ENCODE data around the gene C17orf78.
"Not testable (repeated sequence)": the region's sequence is repeated elsewhere in the genome, so short reads cannot be mapped to it uniquely, and the experiment has no call there.

The C17orf78 gene

DNA sequence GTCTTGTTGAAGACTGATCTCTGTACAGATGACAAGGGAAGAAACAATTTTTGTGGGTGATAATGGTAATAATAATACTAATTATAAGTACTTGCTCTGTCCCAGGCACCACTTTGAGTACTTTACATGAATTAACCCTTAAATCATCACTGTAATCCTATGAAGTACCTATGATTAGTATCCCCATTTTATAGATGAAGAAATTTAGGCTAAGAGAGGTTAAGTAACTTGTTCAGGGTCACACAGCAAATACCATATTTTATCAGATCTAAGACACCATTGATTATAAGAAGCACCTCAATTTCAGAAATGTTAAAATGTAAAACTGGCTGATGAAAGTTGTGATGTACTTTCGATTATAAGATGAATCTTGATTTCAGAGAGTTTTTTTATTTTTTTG is 49.5 kb downstream of the C17orf78 start:
- TF ChIP-seq, protein P1, sequence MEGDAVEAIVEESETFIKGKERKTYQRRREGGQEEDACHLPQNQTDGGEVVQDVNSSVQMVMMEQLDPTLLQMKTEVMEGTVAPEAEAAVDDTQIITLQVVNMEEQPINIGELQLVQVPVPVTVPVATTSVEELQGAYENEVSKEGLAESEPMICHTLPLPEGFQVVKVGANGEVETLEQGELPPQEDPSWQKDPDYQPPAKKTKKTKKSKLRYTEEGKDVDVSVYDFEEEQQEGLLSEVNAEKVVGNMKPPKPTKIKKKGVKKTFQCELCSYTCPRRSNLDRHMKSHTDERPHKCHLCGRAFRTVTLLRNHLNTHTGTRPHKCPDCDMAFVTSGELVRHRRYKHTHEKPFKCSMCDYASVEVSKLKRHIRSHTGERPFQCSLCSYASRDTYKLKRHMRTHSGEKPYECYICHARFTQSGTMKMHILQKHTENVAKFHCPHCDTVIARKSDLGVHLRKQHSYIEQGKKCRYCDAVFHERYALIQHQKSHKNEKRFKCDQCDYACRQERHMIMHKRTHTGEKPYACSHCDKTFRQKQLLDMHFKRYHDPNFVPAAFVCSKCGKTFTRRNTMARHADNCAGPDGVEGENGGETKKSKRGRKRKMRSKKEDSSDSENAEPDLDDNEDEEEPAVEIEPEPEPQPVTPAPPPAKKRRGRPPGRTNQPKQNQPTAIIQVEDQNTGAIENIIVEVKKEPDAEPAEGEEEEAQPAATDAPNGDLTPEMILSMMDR (conservative IDR thresholded peaks at IDR 0.05; ENCODE audit: low read length): no peak
- H3K4me3 ChIP-seq (ENCODE audit: low read length): no peak overlapping the region

GRCh38 chr17:37429039-37429438 is 53.3 kb downstream of the C17orf78 start:
- H3K4me3 ChIP-seq (ENCODE audit: low read length): no peak overlapping the region
- no peak for DNase-seq (ENCODE audit: low read depth)
- TF ChIP-seq, protein P1 (conservative IDR thresholded peaks at IDR 0.05; ENCODE audit: low read length): no peak

More for the DNA sequence above, 49.5 kb downstream of the C17orf78 start:
- DNase-seq (ENCODE audit: low read depth): no peak

- DNase-seq (ENCODE audit: low read depth): no peak
- TF ChIP-seq, protein P1 (conservative IDR thresholded peaks at IDR 0.05; ENCODE audit: low read length): no peak
- no peak overlapping the region for H3K4me3 ChIP-seq (ENCODE audit: low read length)
These were observed 53.7 kb downstream of the C17orf78 start for GRCh38 chr17:37429453-37429852.

DNA sequence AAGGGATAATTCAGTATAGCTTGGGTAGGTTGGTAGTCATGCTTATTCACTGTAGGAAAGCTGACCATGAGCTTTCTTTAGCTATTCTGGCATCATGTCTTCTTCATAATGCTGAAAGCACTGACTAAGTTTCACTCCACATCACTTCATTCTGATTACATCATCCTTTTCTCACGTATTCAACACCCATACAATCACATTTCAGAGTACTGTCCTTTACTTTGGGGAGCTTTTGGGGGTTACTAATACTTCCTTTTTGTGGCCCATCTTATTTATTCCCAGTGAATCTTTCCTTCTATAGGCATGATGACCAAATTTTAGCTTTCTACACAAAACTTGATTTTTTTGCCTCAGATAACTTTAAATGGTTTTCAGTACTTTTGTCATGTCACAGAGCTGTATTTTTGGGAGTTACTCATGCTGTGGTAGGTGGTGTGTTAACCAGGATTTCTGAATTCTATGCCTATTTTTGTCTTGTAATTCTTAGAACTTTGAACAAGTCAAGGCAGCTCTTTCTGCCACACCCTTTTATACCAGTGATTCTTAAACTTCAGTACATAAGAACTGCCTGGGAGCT is 54.4 kb downstream of the C17orf78 start:
- TF ChIP-seq, protein P1 (conservative IDR thresholded peaks at IDR 0.05; ENCODE audit: low read length): no peak
- peak; percentile 67 for DNase-seq (ENCODE audit: low read depth)
- no peak overlapping the region for H3K4me3 ChIP-seq (ENCODE audit: low read length)

DNA sequence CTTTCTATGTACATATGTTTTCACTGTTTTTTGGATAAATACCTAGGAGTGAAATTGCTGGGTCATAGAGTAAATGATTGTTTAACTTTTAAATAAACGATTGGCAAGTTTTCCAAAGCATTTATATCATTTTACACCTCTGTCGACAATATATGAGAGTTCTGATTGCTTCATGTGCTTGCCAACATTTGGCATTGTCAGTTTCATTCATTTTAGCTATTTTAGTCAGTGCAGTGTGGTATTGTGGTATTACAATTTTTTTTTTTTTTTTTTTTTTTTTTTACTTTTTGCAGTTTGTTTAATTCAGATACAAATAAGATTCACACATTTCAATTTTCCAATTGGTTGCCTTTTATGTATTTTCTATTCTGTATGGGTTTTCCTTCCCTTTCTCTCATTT is 56.9 kb downstream of the C17orf78 start:
- H3K4me3 ChIP-seq (ENCODE audit: low read length): no peak overlapping the region
- TF ChIP-seq, protein P1 (conservative IDR thresholded peaks at IDR 0.05; ENCODE audit: low read length): no peak
- no peak for DNase-seq (ENCODE audit: low read depth)

DNA sequence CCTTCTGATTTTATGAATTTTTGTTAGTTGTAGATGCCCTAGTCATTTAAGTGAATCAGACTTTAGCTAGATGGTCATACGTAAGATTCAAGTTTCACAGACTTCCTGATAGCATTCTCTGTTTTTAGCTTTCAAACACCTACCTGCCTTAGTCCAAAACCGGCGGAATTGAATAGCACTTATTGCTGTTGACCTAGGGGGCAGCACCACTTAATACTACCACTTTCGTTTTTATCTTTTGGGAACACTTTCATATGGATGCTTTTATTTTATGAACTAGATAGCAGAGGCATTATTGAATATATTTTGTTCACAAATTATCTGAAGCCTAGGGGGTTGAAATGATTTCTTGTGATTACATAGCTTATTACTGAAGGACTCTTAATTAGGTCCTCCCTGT is 62.4 kb downstream of the C17orf78 start:
- DNase-seq (ENCODE audit: low read depth): no peak
- H3K4me3 ChIP-seq (ENCODE audit: low read length): no peak overlapping the region
- TF ChIP-seq, protein P1 (conservative IDR thresholded peaks at IDR 0.05; ENCODE audit: low read length): peak; percentile 7

DNA sequence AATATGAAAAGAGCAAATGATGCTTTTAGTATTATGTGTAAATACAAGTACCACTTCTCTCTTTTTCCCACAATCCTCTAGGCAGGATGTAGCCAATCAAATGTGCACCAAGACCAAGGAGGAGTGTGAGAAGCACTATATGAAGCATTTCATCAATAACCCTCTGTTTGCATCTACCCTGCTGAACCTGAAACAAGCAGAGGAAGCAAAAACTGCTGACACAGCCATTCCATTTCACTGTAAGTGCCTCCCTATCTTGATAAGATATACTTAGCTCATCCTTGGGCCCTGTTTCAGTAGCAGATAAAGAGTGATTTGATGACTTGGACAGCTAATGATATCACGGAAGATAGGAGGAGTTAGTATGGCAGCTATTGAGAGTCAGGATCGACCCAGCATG is 64.6 kb downstream of the C17orf78 start:
- H3K4me3 ChIP-seq (ENCODE audit: low read length): no peak overlapping the region
- TF ChIP-seq, protein P1 (conservative IDR thresholded peaks at IDR 0.05; ENCODE audit: low read length): no peak
- DNase-seq (ENCODE audit: low read depth): no peak

- DNase-seq (ENCODE audit: low read depth); H3K4me3 ChIP-seq (ENCODE audit: low read length): not testable (repeated sequence)
These were observed 65.7 kb downstream of the C17orf78 start for GRCh38 chr17:37441369-37442014.
